ENCODE measurements around the gene WNT6. TPM values are rescaled to one million over a fixed set of nuclear protein-coding genes. Genes with fewer than 3 reads are reported as not detected.

WNT6 gene
- total and polyA plus RNA-seq, 2 of the 8 experiments (the other 6 are each of a cell fraction or from before 2014, with no cell fraction given): not detected

GRCh38 chr2:218823196-218823855 is 36.3 kb upstream of the WNT6 start:
- Histone ChIP-seq H3K9me3 (ENCODE audit: insufficient read depth in 2 of 2, low read depth in 1 of 2, low read length in 1 of 2) (no peaks in the 10 kb centered on the region), H2BK5ac (ENCODE audit: low read depth, low read length) (no peak overlapping the region), H4K20me1 (replicated peaks in 1 of 2; ENCODE audit: control insufficient read depth in 1 of 2, insufficient read depth in 2 of 2, low read length in 2 of 2) (no peaks in the 10 kb centered on the region), H3K79me2 (ENCODE audit: control insufficient read depth in 1 of 2, insufficient read depth in 2 of 2, low read length in 2 of 2) (no peaks in the 10 kb centered on the region), H3K4me3 (ENCODE audit: extremely low read depth in 1 of 4, insufficient read depth in 2 of 4, low read depth in 3 of 4, low read length in 4 of 4) (no peak overlapping the region), H2BK120ac (replicated peaks; ENCODE audit: low read depth, low read length) (no peak overlapping the region), H2BK15ac (ENCODE audit: low read length) (no peak overlapping the region), H4K91ac (replicated peaks; ENCODE audit: insufficient read length, low read length) (no peak overlapping the region), H3K23me2 (ENCODE audit: low read depth, low read length) (no peaks in the 10 kb centered on the region), H3K27ac (ENCODE audit: low read depth, low read length) (no peak overlapping the region), H2BK20ac (ENCODE audit: low read length) (no peak overlapping the region), H3K4ac (replicated peaks; ENCODE audit: insufficient read length, low read depth, low read length) (no peak overlapping the region), H4K5ac (ENCODE audit: insufficient read length, low read depth, low read length) (no peak overlapping the region), H3K4me2 (ENCODE audit: insufficient read depth in 1 of 2, low read depth in 2 of 2, low read length in 2 of 2) (no peak overlapping the region), H3K18ac (ENCODE audit: extremely low read depth, low read length) (no peak overlapping the region), H2AK5ac (ENCODE audit: low read depth, low read length) (no peak overlapping the region), H3K4me1 (replicated peaks in 1 of 4; ENCODE audit: control insufficient read depth in 3 of 4, insufficient read depth in 4 of 4, low read length in 3 of 4) (no peaks in the 10 kb centered on the region; a peak in 1 of 7 replicates), H3K27me3 (replicated peaks in 1 of 4; ENCODE audit: control insufficient read depth in 3 of 4, extremely low read depth in 1 of 4, insufficient read depth in 3 of 4, low read length in 3 of 4) (no peaks in the 10 kb centered on the region), H2BK12ac (ENCODE audit: low read depth, low read length) (no peak overlapping the region), H3K14ac (ENCODE audit: insufficient read length) (no peak overlapping the region), H3K56ac (replicated peaks; ENCODE audit: insufficient read length, low read depth, low read length) (no peak overlapping the region), H3K9ac (replicated peaks in 1 of 4; ENCODE audit: extremely low read depth in 1 of 4, low read depth in 3 of 4, low read length in 3 of 4) (no peak overlapping the region), H3K79me1 (ENCODE audit: low read depth, low read length) (no peaks in the 10 kb centered on the region; the same call in 1 of the 2 replicates), H2AFZ (ENCODE audit: low read length) (no peak overlapping the region), H3K23ac (ENCODE audit: insufficient read length) (no peak overlapping the region), H4K8ac (ENCODE audit: extremely low read depth, insufficient read depth, low read length) (no peak overlapping the region), H3K36me3 (ENCODE audit: control insufficient read depth in 2 of 4, insufficient read depth in 4 of 4, low read length in 3 of 4) (no peaks in the 10 kb centered on the region)
- FAIRE-seq (no peak), DNase-seq (ENCODE audit: low read depth in 1 of 2, low spot score in 2 of 2) (no peak)
- ChIA-PET POLR2A (ENCODE audit: partially characterized antibody) (interaction anchor here (0.6 kb wide), 1 partner anchor 18 kb away, joined by 5 read pairs; no protein-coding TSS in a partner anchor), CTCF (ENCODE audit: partially characterized antibody) (interaction anchor here (0.6 to 1.9 kb wide), 5 partner anchors 9 to 113 kb away, joined by 3 to 7 read pairs (median 3); no protein-coding TSS in a partner anchor)
- WGBS, 2 experiments (ENCODE audit: extremely low coverage in 1 of 2, insufficient coverage in 1 of 2, insufficient read length in 1 of 2, insufficient replicate concordance in 2 of 2, low coverage in 1 of 2, low lambda C conversion rate in 2 of 2, missing lambda C conversion rate in 1 of 2): 91% methylated on average over 9 of the region's 9 CpGs; no CpG with 5 or more reads in 1 of the 2 experiments
- no peak for TF ChIP-seq HDAC6 (IDR thresholded peaks at IDR 0.05; ENCODE audit: low read depth, low read length)
- TF ChIP-seq CTCF (IDR thresholded peaks at IDR 0.05; ENCODE audit: control extremely low read depth in 1 of 3, insufficient read depth in 1 of 3, low read depth in 1 of 3, low read length in 3 of 3): no peak
- no peak for TF ChIP-seq RBBP5 (IDR thresholded peaks at IDR 0.05; ENCODE audit: borderline replicate concordance, low read depth, low read length)
- no peak for TF ChIP-seq RFX5 (IDR thresholded peaks at IDR 0.05; ENCODE audit: borderline replicate concordance, low read depth, low read length)
- no peak for TF ChIP-seq POLR2AphosphoS5 (IDR thresholded peaks at IDR 0.05; ENCODE audit: low read depth, low read length)
- TF ChIP-seq SUZ12 (IDR thresholded peaks at IDR 0.05; ENCODE audit: low read length): no peak
- TF ChIP-seq TAF1 (IDR thresholded peaks at IDR 0.05; ENCODE audit: low read depth, low read length): no peak
- no peak for TF ChIP-seq CREB1 (IDR thresholded peaks at IDR 0.05)
- TF ChIP-seq BACH1 (IDR thresholded peaks at IDR 0.05; ENCODE audit: low read length): no peak
- no peak for TF ChIP-seq SP2 (IDR thresholded peaks at IDR 0.05; ENCODE audit: low read length)
- TF ChIP-seq GABPA (IDR thresholded peaks at IDR 0.05; ENCODE audit: borderline replicate concordance, insufficient read depth, low read length): no peak
